Epidermal melanocyte (primary cell): Measurements from ENCODE around the gene SCG3.

Experiments
- DNase-seq: peaks from one replicate; pipeline ENCODE4 v3.0.0; 2011; ENCODE audit warnings: low spot score; ENCODE audit not compliant: insufficient read length

The SCG3 gene

DNA sequence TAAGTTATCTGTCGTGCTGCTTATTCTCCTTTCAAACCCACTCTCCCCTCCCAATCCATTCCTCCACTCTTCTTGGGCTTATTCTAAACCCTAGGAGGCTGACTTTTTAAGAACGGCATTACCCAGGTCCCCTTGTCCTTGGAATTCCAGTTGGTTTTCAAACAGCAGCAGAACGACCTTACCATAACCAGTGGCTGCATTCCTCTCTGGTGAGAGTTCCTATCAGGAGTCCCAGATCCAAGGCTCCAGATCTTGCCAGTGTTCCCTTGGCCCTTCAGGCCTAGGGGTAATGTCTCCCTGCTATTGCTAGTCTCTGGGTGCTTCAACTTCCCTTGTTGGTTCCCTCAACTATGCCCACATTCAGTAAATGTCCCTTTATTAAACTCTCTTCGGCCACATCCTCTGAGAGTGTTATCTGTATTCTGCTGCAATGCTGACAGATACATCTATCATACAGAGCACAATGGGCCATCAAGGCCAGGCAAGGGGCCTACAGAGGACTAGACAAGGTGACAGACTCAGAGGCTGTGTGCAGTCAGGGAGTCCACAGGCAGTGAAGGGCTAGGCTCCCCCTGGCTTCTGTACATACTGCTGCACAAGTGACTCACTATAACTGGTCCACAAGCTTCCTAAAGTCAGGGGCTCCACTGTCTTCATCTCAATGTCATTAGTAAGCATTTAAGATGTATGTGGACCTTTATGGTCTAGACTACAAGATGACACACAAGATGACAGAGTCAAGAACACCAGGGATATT, 46.0 kb downstream of the SCG3 start:
- no peak for DNase-seq

DNA sequence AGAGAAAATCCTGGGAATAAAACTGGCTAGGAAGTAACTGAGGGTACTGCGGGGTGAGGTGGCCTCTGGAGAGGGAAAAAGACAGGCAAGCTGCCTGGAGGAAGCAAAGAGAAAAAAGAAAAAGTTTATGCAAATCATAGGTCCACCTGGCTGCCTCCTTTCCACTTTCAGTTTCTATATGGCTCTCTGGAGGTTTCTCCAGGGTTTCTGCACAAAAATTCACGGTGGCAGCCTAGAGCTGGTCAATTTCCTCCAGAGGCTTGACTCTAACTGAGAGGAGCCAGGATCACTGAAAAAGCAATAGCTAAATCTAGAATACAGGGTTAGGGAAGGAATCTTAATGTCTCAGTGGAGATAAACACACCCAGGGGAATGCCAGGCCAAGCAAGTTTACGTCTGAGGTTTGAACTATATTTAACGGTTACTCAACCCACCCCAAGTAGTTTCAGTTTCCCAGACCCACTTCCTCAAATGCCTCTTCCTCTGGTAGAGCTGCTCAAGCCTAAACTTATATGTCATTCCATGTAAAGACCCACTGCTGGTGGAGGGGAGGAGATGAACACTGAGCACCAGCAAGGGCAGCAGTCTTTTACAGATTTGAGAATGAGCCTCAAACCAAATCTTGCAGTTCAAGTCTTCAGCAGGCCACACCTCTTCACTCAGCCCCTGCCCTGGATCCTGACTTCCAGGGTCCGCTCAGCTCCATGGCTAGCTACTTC, 50.4 kb downstream of the SCG3 start:
- no peak for DNase-seq

DNA sequence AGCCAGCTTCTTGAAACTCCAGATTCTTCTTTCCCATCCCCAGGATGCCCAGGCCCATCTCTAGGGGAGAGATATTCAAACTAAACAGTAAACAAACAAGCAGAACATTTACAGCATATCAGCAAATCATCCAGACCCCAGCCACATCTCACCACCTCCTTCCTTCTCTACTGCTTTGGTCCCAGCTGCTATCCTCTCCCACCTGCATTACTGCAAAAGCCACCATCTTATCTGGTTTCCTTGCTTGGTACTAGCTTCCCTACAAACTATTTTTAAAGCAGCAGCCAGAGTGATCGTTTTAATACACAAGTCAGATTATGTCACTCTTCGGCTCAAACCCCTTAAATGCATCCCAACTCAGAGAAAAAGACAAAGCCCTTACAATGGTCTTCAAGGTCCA, 51.3 kb downstream of the SCG3 start:
- DNase-seq, result no peak

GRCh38 chr15:51735228-51736010, 54.1 kb downstream of the SCG3 start:
- DNase-seq, result no peak

DNA sequence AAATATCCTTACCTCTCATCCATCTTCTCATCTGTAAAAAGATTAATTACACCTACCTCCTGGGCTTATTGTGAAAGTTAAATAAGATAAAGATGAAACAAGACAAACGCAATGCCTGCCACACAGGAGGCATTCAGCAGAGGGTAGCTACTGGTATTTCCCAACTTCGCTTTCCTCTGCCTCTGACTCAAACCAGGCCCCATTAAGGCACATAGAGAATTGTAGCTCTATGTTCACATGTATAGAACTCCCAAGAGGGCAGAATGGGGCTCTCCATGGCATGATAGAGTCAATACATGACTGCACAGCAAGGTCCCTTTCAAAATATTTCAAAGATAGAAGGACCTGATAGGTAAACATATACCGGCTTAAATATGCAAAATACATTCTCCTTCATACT, 54.8 kb downstream of the SCG3 start:
- no peak for DNase-seq

GRCh38 chr15:51736751-51737521, 55.6 kb downstream of the SCG3 start:
- no peak for DNase-seq

DNA sequence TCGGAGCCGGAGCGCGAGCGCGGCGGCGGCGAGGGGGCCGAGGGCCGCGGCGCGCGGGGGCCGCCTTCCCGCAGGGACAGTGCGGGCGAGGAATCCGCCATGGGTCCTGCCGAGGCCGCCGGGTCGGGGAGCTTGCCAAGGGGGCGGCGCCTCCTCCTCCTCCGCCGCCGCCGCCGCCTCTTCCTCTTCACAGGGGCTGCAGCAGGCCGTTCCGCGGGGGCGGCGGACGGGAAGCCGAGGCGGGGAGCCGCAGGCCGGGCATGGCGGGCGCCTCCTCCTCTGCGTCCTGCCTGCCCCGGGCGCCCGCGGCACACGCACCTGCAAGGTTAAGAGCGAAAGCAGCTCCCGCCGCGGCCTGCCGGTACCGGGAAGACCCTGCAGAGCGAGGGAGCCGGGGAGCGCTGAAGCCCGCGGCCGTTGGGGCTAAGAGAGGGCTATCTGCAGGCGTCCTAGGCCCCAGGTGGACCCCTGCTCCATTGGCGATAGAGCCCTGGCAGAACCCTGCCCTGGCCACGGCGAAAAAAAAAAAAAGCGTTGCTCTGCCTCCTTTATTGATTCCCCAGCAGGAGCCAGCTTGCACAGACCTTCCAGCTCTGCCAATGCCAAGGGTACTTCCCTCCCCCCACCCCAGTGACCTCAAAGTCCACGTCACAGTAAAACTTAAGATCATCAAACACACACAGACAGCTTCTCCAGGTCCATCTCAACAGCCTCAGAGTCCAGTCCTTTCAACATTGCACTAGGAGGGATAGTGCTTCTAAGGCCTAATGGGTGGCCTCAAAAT, 56.4 kb downstream of the SCG3 start, which contains the start of gene LYSMD2:
TSS of gene LYSMD2 (minus strand) at position 134 of the 784 bp plus-strand sequence. CDS start at position 101, 33 bp downstream.
- DNase-seq, result no peak

DNA sequence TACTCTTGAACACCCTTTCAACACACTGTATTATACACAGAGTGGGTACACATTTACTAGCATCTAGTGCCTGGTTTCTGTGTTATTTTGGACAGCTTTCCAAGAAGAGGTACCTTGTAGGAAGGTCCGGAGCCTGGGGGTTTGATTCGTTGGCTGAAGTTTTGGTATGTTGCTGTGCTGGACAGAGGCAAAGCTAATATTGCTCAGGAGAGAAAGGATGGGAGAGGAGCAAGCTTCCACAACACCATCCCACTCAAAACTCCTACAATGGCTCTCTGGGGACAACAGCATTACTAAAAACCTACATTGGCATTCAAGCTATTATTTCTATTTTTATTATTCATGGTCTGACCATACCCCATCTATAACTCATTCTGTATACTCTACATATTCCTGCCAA, 57.2 kb downstream of the SCG3 start:
- no peak for DNase-seq

- DNase-seq, result no peak
These were observed 57.9 kb downstream of the SCG3 start for GRCh38 chr15:51739061-51739712.

DNA sequence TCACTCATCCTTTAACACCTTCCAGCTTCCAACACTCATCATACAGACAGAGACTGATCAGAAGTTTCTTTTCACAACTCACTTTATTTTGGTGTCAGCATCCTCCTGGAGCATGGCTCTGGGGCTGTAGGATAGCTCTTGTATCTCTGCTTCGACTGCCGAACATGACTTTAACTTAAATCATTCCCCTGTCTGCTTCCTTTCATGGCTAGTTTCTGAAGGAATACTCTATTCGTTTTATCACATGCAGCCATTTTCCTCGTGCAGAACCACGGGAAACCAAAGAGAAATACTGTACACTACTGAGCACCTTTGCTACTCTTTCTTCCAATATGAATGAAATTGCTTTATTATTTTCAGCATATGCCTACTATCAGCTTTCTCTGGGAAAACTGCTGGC, 68.0 kb downstream of the SCG3 start:
- DNase-seq, result no peak

DNA sequence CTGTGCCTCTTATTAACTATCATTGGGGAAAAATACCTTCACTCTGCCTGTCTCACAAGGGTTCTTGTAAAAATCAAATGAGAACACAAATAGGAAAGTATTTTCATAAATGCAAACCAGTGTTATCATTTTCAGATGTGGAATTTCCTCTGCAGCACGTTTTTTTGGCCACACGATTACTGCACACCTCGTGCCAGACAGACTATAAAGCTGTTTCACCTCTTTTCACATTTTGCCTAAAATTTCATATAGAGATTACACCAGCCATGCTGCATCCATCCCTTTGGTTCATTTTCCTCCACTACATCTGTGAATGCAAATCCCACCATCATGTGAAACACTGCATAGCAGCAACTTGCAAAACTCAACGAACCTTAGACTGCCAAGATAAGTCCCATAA, 68.9 kb downstream of the SCG3 start:
- no peak for DNase-seq

DNA sequence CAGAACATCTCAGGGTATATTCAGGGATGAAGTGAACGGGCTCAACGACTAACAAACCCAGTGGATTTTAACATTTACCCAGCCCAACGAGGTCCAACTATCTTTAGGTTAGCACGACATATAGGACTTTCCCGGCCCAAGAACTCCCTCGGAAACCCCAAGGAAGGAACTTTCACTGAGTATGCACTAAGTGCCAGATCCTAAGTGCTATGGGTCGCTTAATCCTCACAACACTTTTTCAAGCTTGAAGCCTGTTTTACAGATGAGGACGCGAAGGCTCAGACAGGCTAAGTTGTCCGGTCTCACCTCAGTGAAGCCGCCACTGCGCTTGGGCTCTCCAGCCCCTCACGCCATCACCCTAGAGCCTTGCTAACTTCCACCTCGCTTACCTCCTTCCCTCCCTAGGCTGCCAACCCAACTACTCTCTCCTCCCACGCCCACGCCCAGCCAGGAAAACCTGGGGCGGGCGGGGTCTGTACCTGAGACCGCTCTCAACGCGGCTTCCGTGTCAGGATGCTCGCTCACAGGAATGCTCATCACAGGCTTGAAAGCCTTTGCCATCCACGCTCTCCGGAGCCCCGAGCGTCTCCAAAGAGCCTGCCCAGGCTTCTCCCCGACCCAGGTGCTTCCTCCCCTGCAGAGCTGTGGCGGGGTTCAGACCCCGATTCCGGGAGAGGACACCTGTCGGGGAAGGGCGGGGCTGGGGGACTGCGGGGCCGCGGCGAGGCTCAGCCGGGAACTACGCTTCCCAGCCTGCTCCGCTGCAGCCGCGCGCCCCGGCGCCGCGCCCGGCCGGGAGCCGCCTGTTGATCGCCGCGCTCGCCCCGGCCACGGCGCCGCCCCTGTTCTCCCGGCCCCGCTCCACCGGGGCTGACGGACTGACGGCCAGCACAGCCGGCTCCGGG, 69.7 kb downstream of the SCG3 start, which contains the start of gene TMOD2:
TSS of gene TMOD2 (plus strand) at position 806 of the 905 bp plus-strand sequence. CDS start 14,845 bp downstream, outside the sequence.
- DNase-seq, result no peak

DNA sequence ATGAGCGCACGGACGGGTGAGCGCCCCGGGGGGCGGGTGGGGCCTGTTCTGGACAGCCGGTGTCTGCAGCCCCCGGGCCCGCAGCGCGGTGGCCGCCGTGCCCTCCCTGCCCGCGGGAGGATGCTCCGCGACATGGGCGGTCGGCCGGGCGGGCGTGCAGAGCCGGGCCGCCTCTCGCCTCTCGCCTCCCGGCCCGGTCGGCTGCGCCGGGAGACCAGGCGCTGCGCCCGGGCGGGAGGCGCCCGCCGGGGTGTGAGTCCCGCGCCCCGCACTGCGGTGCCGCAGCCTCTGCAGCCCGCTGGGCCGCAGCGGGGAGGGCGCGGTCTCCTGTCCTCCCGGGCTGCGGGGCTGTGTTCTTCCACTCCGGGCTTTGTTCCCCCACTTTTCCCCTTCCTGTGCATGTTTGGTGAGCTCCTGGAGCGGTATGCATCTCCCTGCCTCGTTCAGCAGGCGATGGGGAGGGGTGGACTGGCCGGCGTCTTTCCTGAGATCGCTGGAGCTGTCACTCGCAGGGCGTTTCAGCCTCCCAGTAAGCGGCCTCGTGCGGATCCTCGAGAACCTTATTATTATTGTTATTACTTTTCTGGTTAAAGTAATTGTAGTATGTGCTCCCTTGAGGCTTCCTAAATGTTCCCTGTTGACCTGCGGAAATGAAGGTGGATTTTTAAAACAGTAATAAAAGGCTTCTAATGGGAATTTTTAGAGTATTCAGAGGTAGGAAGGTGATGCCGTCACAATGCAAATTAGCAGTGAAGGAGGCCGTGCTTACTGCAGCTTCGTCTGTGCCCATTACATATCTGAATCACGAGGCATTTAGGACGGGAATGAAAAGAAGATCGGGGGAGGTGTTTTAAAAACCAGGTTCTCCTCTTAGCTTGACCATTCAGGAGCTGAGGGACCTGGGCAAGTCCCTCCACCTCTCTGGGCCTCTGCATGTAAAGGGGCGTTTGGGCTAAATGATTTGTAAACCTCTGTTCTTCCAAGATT, 70.7 kb downstream of the SCG3 start:
- no peak for DNase-seq

DNA sequence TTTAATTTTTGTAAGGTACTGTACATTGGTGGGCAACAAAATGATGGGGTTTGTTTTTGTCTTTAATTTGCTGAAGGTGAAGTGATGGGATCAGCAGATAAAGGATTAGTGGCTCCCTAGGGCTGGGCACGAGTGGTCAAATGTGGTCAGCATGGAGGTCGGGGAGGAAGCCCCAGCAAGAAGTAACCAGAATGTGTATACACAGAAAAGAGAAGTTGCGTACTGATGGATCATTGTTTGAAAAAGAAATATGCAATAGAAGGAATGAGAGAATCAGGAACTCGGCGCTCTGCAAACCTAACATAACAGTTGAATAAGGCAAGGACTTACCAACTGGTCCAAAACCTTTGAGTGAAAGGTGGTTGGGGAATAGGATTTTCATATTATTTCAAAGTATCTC, 71.6 kb downstream of the SCG3 start:
- DNase-seq, result no peak

DNA sequence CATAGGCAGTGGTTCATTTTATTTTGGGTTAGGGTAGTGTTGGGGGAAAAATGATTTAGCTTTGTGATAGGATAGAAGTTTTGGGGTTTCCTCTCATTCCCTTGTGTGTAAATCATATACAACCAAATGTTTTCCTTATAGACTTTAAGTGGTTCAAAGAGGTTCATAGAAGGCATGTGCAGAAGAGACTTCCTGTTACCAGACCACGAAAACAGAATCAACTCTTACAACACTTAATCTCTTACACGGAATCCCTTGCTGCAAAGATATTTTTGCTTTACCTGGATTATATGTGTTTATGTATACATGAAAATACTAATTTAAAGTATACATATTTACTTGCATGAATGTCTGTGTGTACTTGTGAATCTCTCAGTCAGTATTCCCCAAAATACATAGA, 73.0 kb downstream of the SCG3 start:
- no peak for DNase-seq

GRCh38 chr15:51755790-51756189, 74.5 kb downstream of the SCG3 start:
- no peak for DNase-seq

GRCh38 chr15:51756482-51756881, 75.2 kb downstream of the SCG3 start:
- no peak for DNase-seq

DNA sequence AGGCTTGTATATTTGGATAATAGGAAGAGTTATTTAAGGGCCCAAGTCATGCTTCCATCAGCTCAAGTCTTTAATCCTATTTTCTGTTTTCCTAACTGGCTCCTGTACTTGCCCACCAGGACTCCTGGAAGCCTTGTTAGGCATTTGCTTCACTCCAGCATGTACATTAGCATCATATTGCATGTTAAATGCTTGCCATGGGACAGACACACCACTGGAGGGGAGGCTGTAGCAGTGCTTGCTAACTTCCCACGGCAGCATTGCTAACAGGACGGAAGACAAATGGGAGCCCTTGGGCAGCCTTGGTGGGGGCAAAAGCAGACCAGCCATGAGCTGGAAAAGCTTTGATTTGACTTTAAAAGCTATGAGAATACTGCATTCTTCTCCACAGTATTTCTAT, 76.1 kb downstream of the SCG3 start:
- DNase-seq, result no peak
